ENCODE data around the gene MICB.
"Not testable (repeated sequence)": the region's sequence is repeated elsewhere in the genome, so short reads cannot be mapped to it uniquely, and the experiment has no call there.

Gene MICB

DNA sequence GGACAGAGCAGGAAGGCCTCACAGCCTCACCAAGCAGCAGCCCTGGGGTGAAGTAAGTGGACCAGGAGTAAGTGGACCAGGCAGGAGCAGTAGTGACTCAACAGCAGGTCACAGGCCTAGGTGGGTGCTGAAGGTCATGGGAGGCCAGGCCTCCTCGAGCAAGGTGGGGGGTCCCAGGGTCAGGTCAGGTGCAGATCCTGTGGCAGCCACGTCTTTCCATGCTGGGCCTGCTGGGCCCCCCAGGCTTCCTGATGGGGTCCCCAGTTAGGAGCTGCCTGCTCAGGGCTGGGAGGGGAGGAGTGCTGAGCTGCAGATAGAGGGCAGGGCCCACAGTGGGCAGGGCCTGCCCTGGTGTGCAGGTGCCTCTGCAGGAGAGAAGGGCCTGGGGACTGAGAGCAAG is 11.1 kb downstream of the MICB start:
- not testable (repeated sequence) for DNase-seq (ENCODE audit: low spot score)

- no peak for DNase-seq (ENCODE audit: low spot score)
These were observed 12.1 kb downstream of the MICB start for GRCh38 chr6:31510007-31510406.

GRCh38 chr6:31513456-31514165 is 15.7 kb downstream of the MICB start:
- DNase-seq (ENCODE audit: low spot score): no peak

DNA sequence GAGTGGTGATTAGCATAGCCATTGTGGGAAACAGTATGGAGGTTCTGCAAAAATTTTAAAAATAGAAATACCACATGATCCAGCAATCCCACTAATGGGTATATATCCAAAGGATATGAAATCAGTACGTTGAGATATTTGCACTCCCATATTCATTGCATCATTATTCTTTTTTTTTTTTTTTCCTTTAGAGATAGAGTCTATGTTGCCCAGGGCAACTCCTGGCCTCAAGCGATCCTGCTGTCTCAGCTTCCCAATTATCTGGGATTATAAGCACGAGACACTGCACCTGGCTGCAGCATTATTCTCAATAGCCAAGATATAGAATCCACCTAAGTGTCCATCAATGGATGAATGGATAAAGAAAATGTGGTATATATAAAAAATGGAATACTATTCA is 23.9 kb downstream of the MICB start:
- no peak for DNase-seq (ENCODE audit: low spot score)

- DNase-seq (ENCODE audit: low spot score): no peak
These were observed 27.6 kb downstream of the MICB start for GRCh38 chr6:31525553-31525931.

DNA sequence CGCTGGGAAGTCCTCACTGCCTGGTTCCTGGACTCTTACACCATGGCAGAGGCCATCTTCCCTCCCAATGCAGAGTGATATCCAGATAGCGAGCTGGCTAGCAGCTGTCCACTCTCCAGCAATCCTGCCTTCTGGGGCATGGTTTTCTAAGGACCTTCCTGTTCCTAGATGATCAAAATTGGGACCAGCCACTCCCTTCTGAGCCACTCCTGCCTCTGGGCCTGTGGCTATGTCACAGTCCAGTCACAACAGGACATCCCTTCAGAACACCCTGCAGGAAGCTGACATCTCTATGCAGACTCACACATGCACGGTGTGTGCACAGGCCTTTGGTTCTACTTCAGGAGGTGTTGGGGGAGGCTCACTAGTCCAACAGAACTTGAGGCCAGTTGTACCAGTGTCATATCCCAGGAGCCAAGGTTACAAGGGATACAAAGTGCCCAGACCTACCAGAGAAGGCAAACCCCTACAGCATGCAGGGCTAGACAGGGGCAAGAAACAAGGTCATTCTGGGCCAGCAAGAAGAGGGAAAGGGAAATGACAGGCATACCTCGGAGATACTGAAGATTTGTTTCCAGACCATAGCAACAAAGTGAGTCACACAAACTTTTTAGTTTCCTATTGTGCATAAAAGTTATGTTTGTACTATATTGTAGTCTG is 28.1 kb downstream of the MICB start:
- peak; percentile 51 for DNase-seq (ENCODE audit: low spot score)

GRCh38 chr6:31528307-31528777 is 30.4 kb downstream of the MICB start:
- DNase-seq (ENCODE audit: low spot score): no peak

- no peak for DNase-seq (ENCODE audit: low spot score)
These were observed 30.9 kb downstream of the MICB start, which contains the start of gene MCCD1 for GRCh38 chr6:31528821-31529328. MCCD1 (plus strand) TSS chr6:31528962; CDS start chr6:31529015, 53 bp downstream.

DNA sequence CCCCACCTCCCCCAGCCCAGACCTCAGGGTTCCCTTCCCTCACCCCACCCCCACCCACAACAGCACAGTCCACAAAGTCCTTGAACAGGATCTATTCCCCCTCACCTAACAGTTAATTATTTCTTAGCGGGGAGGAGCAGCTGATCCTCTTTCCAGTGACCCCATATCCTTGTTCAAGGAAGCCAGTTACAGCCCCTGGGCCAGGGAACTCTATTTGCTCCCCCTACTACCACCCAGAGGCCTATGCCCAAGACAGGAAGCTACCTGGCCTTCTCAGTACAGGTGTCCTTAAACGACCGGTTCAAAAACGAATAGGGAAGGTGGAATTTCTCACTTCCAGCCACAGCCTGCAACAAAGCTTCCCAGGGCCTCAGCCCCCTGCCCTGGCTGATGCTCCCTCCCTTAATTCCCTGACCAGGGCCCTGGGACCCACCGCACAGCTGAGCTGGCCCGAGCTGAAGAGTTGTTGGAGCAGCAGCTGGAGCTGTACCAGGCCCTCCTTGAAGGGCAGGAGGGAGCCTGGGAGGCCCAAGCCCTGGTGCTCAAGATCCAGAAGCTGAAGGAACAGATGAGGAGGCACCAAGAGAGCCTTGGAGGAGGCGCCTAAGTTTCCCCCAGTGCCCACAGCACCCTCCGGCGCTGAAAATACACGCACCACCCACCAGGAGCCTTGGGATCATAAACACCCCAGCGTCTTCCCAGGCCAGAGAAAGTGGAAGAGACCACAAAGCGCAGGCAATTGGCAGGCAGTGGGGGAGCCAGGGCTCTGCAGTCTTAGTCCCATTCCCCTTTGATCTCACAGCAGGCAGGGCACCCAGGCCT is 31.6 kb downstream of the MICB start:
- DNase-seq (ENCODE audit: low spot score): no peak

DNA sequence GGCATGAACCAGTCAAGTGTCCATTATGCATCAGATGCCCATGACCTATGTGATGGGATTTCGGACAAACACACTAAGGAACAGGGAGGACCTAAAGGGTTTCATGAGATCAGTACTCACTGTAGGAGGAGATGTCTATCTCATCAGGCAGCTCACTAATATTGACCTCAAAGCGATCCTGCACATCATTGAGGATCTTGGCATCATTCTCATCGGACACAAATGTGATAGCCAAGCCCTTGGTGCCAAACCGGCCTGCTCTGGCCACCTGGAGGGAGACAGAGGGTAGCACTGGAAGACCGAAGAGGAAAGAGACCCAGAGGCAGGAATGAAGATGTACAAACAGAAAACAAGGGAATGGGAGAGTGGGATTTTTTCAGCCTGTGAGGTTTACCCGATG is 32.7 kb downstream of the MICB start:
- DNase-seq (ENCODE audit: low spot score): no peak

GRCh38 chr6:31531162-31531561 is 33.2 kb downstream of the MICB start:
- DNase-seq (ENCODE audit: low spot score): no peak

DNA sequence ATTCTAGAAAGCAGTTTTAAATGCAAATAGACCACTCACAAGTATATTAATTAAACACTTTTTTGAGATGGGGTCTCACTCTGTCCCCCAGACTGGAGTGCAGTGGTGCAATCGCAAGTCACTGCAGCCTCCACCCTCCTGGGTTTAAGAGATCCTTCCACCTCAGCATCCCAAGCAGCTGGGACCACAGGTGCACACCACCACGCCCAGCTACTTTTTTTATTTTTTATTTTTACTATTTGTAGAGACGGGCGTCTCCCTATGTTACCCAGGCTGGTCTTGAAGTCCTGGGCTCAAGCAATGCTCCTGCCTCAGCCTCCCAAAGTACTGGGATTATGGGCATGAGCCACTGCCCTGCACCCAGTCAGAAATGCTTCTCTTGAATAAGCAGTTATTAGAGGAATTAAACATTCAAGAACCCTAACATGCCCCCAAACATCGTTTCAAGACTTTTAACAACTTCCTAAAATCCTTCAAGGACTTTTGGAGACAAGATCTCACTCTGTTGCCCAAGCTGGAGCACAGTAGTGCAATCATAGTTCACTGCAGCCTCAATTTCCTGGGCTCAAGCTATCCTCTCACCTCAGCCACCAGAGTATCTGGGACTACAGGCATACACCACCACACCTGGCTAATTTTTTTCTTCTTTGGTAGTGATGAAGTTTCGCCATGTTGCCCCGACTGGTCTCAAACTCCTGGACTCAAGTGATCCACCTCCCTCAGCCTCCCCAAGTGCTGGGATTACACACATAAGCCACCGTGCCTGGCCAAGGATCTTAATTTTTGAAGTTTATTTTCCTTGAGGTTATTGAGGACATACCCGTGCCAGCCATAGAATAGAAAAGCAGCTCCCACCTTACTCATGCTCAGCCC is 34.1 kb downstream of the MICB start:
- no peak for DNase-seq (ENCODE audit: low spot score)

DNA sequence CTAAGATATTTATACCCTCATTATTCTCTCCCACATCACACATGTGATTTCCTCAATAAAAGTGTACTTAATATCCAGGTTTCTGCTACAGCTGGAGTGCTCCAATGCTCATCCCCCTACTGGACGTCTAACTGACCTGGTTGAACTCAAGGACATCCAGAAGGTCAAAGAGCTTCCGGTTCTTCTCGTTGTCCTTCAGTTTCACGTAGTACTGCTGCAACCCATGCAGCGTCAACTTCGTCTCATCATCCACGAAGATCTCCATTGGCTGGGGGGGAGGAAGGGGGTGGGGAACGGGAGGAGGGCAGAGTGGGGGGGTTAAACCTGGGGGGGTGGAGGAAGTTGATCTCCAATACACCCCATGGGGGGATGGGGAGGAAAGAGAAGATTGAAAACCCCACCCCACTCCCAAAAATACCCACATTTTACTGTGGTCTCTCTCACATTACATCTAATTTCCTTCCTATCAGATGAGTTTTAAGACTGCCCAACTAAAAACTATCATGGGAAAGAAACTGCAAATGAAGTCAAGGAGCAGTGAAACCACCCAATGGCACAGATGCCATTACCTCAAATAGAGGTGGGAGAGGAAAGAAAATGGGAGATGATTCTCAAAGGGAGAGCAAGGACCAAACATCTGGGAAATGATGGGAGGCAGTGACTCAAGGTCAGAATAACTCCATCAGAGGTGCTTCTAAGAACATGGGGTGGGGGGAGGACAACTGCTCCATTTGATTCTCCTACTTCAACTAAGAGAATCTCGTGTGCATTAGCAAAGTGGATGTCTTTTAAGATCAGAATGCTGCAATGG is 34.9 kb downstream of the MICB start:
- DNase-seq (ENCODE audit: low spot score): no peak

DNA sequence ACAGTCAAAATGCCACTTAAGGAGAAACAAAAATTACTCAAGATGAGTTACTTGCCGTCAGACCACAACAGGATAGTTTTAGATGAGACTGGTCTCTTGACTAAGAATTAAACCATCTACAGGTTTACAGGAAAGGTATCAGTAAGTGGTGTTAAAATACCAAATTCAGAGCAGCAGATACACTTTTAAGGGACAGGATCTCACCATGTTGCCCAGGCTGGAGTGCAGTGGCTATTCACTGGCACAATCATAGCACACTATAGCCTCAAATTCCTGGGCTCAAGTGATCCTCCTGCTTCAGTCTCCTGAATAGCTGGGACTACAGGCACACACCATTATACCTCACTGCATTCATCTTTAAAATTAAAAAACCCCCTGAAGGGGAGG is 35.5 kb downstream of the MICB start:
- DNase-seq (ENCODE audit: low spot score): no peak

DNA sequence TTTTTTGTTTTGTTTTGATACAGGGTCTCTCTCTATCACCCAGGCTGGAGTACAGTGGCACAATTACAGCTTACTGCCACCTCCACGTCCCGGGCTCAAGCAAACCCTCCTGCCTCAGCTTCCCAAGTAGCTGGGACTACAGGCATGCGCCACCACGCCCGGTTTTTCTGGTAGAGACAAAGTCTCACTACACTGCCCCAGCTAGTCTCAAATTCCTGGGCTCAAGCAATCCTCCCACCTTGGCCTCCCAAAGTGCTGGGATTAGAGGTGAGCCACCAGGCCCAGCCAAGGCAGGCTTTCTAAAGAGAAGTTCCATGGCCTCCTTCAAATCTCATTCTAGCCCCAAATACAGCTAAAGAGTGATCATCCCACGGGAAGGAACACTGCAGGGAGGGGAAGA is 36.1 kb downstream of the MICB start:
- no peak for DNase-seq (ENCODE audit: low spot score)

DNA sequence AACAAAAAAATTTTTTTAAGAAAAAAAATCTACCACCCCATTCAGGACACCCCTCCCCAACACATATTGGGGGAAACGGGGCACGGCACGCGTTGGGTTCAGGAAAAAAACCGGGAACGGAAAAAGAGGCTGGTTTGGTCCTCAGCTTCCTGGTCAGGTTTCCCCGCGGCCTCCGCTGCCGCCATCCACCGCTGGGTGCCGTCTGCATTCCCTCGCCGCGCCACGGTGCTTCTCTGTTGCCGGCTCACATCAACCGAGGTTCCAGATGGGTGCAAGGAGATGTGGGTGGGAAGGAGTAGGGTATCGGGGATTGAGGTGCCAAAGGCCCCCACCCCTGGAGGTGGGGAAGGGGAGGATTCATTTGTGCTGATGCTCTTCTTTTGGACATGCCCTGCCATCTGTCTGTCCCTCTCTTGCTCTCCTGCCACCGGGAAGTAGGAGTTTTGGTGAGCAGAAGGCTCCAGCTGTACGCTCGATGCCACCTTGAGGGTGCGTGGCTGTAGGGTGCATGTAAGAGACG is 36.6 kb downstream of the MICB start:
- DNase-seq (ENCODE audit: low spot score): no peak

GRCh38 chr6:31535538-31536324 is 37.8 kb downstream of the MICB start:
- DNase-seq (ENCODE audit: low spot score): no peak

DNA sequence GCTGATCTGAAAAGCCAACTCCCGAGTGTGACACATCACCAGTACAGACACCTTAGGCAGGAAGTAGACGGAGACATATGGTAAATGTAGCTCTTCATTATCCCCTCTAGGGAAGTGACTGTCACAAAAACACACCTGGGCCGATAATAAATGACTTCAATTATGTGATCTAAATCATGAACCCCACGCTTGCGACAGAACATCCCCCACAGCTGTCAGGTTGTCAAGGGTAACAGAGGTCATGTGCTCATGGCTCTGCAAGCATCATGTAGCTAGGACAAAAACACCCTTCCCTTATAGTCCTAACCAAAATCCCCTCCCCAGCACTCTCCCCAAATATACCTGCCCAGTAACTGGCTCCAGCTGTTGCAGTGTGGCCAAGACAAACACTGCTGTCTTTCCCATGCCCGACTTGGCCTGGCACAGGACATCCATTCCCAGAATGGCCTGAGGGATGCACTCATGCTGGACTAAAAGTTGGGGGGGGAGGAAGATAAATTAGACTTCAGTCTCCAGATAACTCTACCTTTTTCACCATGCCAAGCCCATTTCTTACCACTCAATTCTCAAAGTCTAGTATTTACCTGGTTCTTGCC is 41.0 kb downstream of the MICB start:
- DNase-seq (ENCODE audit: low spot score): no peak

GRCh38 chr6:31540640-31541039 is 42.7 kb downstream of the MICB start:
- DNase-seq (ENCODE audit: low spot score): no peak
